ENCODE data around the gene RCCD1.

The RCCD1 gene

DNA sequence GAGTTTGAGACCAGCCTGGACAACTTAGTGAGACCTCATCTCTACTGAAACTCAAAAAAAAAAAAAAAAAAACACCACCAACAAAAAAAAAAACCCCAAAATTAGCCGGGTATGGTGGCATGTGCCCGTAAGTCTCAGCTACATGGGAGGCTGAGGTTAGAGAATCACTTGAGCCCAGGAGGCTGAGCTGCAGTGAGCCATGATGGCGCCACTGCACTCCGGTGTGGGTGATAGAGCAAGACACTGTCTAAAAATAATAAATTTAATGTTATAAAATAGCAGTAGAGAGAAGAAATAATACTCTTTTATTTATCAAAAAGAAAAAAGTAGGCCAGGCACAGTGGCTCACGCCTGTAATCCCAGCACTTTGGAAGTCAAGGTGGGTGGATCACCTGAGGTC, 17.4 kb downstream of the RCCD1 start:
- Histone ChIP-seq H3K9me3 (ENCODE audit: control insufficient read depth, insufficient read depth, low read length) (no peaks in the 10 kb centered on the region), H3K36me3 (ENCODE audit: control insufficient read depth, low read length) (peaks cover 88% of the 10 kb centered on the region), H3K9me2 (replicated peaks; ENCODE audit: control insufficient read depth, low read length) (no peaks in the 10 kb centered on the region), H3F3A (ENCODE audit: control insufficient read depth, insufficient read depth) (0 out of 2 replicates have a peak, but pooled peaks cover 13% of the 10 kb centered on the region), H3K4me3 (ENCODE audit: low read length) (no peak overlapping the region), H4K20me1 (ENCODE audit: control insufficient read depth, insufficient read depth, low read depth, low read length) (no peaks in the 10 kb centered on the region), H3K27me3 (ENCODE audit: control insufficient read depth, low read length) (no peaks in the 10 kb centered on the region), H3K79me2 (ENCODE audit: control insufficient read depth, low read length) (no peaks in the 10 kb centered on the region), H3K4me1 (ENCODE audit: control insufficient read depth, low read length) (no peaks in the 10 kb centered on the region), H3K27ac (ENCODE audit: low read depth, low read length) (no peak overlapping the region), H3K4me2 (ENCODE audit: low read length) (no peak overlapping the region)
- TF ChIP-seq CTCF (IDR thresholded peaks at IDR 0.05; ENCODE audit: low read depth, low read length, poor library complexity, severe bottlenecking) (no peak), EZH2phosphoT487 (IDR thresholded peaks at IDR 0.05; ENCODE audit: borderline replicate concordance, low read length) (no peak)

GRCh38 chr15:90974216-90974615, 19.5 kb downstream of the RCCD1 start:
- TF ChIP-seq CTCF (IDR thresholded peaks at IDR 0.05; ENCODE audit: low read depth, low read length, poor library complexity, severe bottlenecking): no peak
- no peak for TF ChIP-seq EZH2phosphoT487 (IDR thresholded peaks at IDR 0.05; ENCODE audit: borderline replicate concordance, low read length)
- H3K79me2 ChIP-seq (ENCODE audit: control insufficient read depth, low read length): no peaks in the 10 kb centered on the region
- no peaks in the 10 kb centered on the region for H3F3A ChIP-seq (ENCODE audit: control insufficient read depth, insufficient read depth)
- H3K27me3 ChIP-seq (ENCODE audit: control insufficient read depth, low read length): no peaks in the 10 kb centered on the region
- H3K4me3 ChIP-seq (ENCODE audit: low read length): no peak overlapping the region
- no peaks in the 10 kb centered on the region for H4K20me1 ChIP-seq (ENCODE audit: control insufficient read depth, insufficient read depth, low read depth, low read length)
- no peak overlapping the region for H3K27ac ChIP-seq (ENCODE audit: low read depth, low read length)
- no peaks in the 10 kb centered on the region for H3K4me1 ChIP-seq (ENCODE audit: control insufficient read depth, low read length)
- no peaks in the 10 kb centered on the region for H3K9me3 ChIP-seq (ENCODE audit: control insufficient read depth, insufficient read depth, low read length)
- no peaks in the 10 kb centered on the region for H3K9me2 ChIP-seq (replicated peaks; ENCODE audit: control insufficient read depth, low read length)
- peaks cover 83% of the 10 kb centered on the region for H3K36me3 ChIP-seq (ENCODE audit: control insufficient read depth, low read length)
- H3K4me2 ChIP-seq (ENCODE audit: low read length): no peak overlapping the region

GRCh38 chr15:90979582-90979981, 24.9 kb downstream of the RCCD1 start:
- no peak overlapping the region for H3K27ac ChIP-seq (ENCODE audit: low read depth, low read length)
- H3K4me3 ChIP-seq (ENCODE audit: low read length): no peak overlapping the region
- TF ChIP-seq CTCF (IDR thresholded peaks at IDR 0.05; ENCODE audit: low read depth, low read length, poor library complexity, severe bottlenecking): no peak
- TF ChIP-seq EZH2phosphoT487 (IDR thresholded peaks at IDR 0.05; ENCODE audit: borderline replicate concordance, low read length): no peak
- peaks cover 32% of the 10 kb centered on the region for H3K79me2 ChIP-seq (ENCODE audit: control insufficient read depth, low read length)
- H3K9me2 ChIP-seq (replicated peaks; ENCODE audit: control insufficient read depth, low read length): no peaks in the 10 kb centered on the region
- no peaks in the 10 kb centered on the region for H3K9me3 ChIP-seq (ENCODE audit: control insufficient read depth, insufficient read depth, low read length)
- H4K20me1 ChIP-seq (ENCODE audit: control insufficient read depth, insufficient read depth, low read depth, low read length): no peaks in the 10 kb centered on the region
- no peaks in the 10 kb centered on the region for H3K27me3 ChIP-seq (ENCODE audit: control insufficient read depth, low read length)
- peaks cover 94% of the 10 kb centered on the region for H3K36me3 ChIP-seq (ENCODE audit: control insufficient read depth, low read length)
- no peak overlapping the region for H3K4me2 ChIP-seq (ENCODE audit: low read length)
- H3K4me1 ChIP-seq (ENCODE audit: control insufficient read depth, low read length): no peaks in the 10 kb centered on the region; the same call in 1 of the 2 replicates
- H3F3A ChIP-seq (ENCODE audit: control insufficient read depth, insufficient read depth): no peaks in the 10 kb centered on the region

All from DOHH2 (cell line).